MM.1S (cell line): ENCODE data around the gene CTRB1.

ENCODE experiments used
- DNase-seq: peaks from one replicate; pipeline ENCODE4 v3.0.0-alpha.2; 2015
- H2AFZ ChIP-seq: fragments of 300-600 bp; sonication (generic); 2 replicates; pipeline ENCODE4 v1.6.0; 2016; ENCODE audit warnings: antibody characterized with exemption, low read length
- H3F3A ChIP-seq: fragments of 300-600 bp; sonication (generic); 2 replicates; pipeline ENCODE4 v1.6.1; 2016; ENCODE audit warnings: mild to moderate bottlenecking, antibody characterized with exemption, low read length, moderate library complexity, mixed read lengths; ENCODE audit not compliant: insufficient read depth
- H3K27ac ChIP-seq: fragments of 300-600 bp; sonication (generic); 2 replicates; pipeline ENCODE4 v1.5.1; 2016; ENCODE audit warnings: mild to moderate bottlenecking, low read length
- H3K27me3 ChIP-seq: fragments of 300-600 bp; sonication (generic); replicated peaks from 2 replicates; pipeline ENCODE4 v1.6.0; 2016; ENCODE audit warnings: low read length; ENCODE audit not compliant: insufficient read depth
- H3K36me3 ChIP-seq: fragments of 300-600 bp; sonication (generic); replicated peaks from 2 replicates; pipeline ENCODE4 v1.6.1; 2016; ENCODE audit warnings: mild to moderate bottlenecking, low read length, mixed read lengths; ENCODE audit not compliant: insufficient read depth
- H3K4me1 ChIP-seq: fragments of 300-600 bp; sonication (generic); 2 replicates; pipeline ENCODE4 v1.6.1; 2016; ENCODE audit warnings: low read length, mixed read lengths
- H3K4me2 ChIP-seq: fragments of 300-600 bp; sonication (generic); 2 replicates; pipeline ENCODE4 v1.6.0; 2016; ENCODE audit warnings: low read depth, low read length
- H3K4me3 ChIP-seq: fragments of 300-600 bp; sonication (generic); 2 replicates; pipeline ENCODE4 v1.5.1; 2016; ENCODE audit warnings: low read length, mixed read lengths
- H3K79me2 ChIP-seq: fragments of 300-600 bp; sonication (generic); 2 replicates; pipeline ENCODE4 v1.6.1; 2016; ENCODE audit warnings: mixed run types, low read length, mixed read lengths
- H3K9ac ChIP-seq: fragments of 300-600 bp; sonication (generic); 2 replicates; pipeline ENCODE4 v1.6.1; 2016; ENCODE audit warnings: low read length, mixed read lengths
- H3K9me2 ChIP-seq: fragments of 300-600 bp; sonication (generic); replicated peaks from 2 replicates; pipeline ENCODE4 v1.6.1; 2016; ENCODE audit warnings: mild to moderate bottlenecking, low read length, mixed read lengths; ENCODE audit not compliant: insufficient read depth
- H3K9me3 ChIP-seq: fragments of 300-600 bp; sonication (generic); replicated peaks from 2 replicates; pipeline ENCODE4 v1.6.1; 2016; ENCODE audit warnings: mild to moderate bottlenecking, low read length, mixed read lengths; ENCODE audit not compliant: insufficient read depth
- H4K20me1 ChIP-seq: fragments of 300-600 bp; sonication (generic); 2 replicates; pipeline ENCODE4 v1.6.1; 2016; ENCODE audit warnings: mild to moderate bottlenecking, low read length, moderate library complexity, mixed read lengths; ENCODE audit not compliant: insufficient read depth
- CTCF ChIP-seq: fragments of 300-600 bp; sonication (generic); IDR thresholded peaks from 2 replicates; pipeline ENCODE4 v1.5.1; 2016; ENCODE audit warnings: antibody characterized with exemption, low read length, mixed read lengths
- EZH2 ChIP-seq: fragments of 300-600 bp; sonication (generic); optimal IDR thresholded peaks from 2 replicates; pipeline ENCODE3; 2017; ENCODE audit warnings: low read depth, mild to moderate bottlenecking, antibody characterized with exemption, low read length, mixed read lengths
- EZH2phosphoT487 ChIP-seq: fragments of 300-600 bp; sonication (generic); IDR thresholded peaks from 2 replicates; pipeline ENCODE4 v1.6.1; 2018; ENCODE audit warnings: antibody characterized with exemption, low read length

The CTRB1 gene

GRCh38 chr16:75236736-75237397, 18.1 kb downstream of the CTRB1 start:
- Histone ChIP-seq H3K9me2 (no peaks in the 10 kb centered on the region), H3K79me2 (no peaks in the 10 kb centered on the region), H3K4me3 (no peak overlapping the region), H2AFZ (no peak overlapping the region), H3K4me1 (no peaks in the 10 kb centered on the region), H3K9me3 (no peaks in the 10 kb centered on the region), H3F3A (no peaks in the 10 kb centered on the region), H3K4me2 (no peak overlapping the region), H3K9ac (no peak overlapping the region), H4K20me1 (no peaks in the 10 kb centered on the region), H3K27me3 (no peaks in the 10 kb centered on the region), H3K27ac (no peak overlapping the region), H3K36me3 (no peaks in the 10 kb centered on the region)
- TF ChIP-seq EZH2phosphoT487: no peak
- TF ChIP-seq CTCF: no peak
- no peak for TF ChIP-seq EZH2
- no peak for DNase-seq

- Histone ChIP-seq H3K9me3 (no peaks in the 10 kb centered on the region), H3K9me2 (no peaks in the 10 kb centered on the region), H3K36me3 (no peaks in the 10 kb centered on the region), H4K20me1 (no peaks in the 10 kb centered on the region), H3K4me2 (no peak overlapping the region), H2AFZ (no peak overlapping the region), H3K4me1 (no peaks in the 10 kb centered on the region), H3K9ac (no peak overlapping the region), H3K27ac (no peak overlapping the region), H3K4me3 (no peak overlapping the region), H3F3A (no peaks in the 10 kb centered on the region), H3K27me3 (no peaks in the 10 kb centered on the region), H3K79me2 (no peaks in the 10 kb centered on the region)
- no peak for TF ChIP-seq EZH2
- no peak for TF ChIP-seq EZH2phosphoT487
- DNase-seq: no peak
Measured at GRCh38 chr16:75237398-75238131, 18.8 kb downstream of the CTRB1 start.

- Histone ChIP-seq H3K36me3 (no peaks in the 10 kb centered on the region), H4K20me1 (no peaks in the 10 kb centered on the region), H3K4me1 (no peaks in the 10 kb centered on the region), H3K4me2 (no peak overlapping the region), H3K9ac (no peak overlapping the region), H3K79me2 (no peaks in the 10 kb centered on the region), H2AFZ (no peak overlapping the region), H3K27me3 (no peaks in the 10 kb centered on the region), H3K27ac (no peak overlapping the region), H3K4me3 (no peak overlapping the region), H3K9me2 (no peaks in the 10 kb centered on the region), H3F3A (no peaks in the 10 kb centered on the region), H3K9me3 (no peaks in the 10 kb centered on the region)
- DNase-seq: no peak
- no peak for TF ChIP-seq EZH2
- no peak for TF ChIP-seq CTCF
- TF ChIP-seq EZH2phosphoT487: no peak
Measured at GRCh38 chr16:75238132-75238852, 19.5 kb downstream of the CTRB1 start.
